NCI-H69 (cell line): ENCODE measurements around the gene ITGAX.
A peak's percentile ranks its signal among the peaks of the same experiment; 100 is the strongest.
"Not testable (repeated sequence)": the region's sequence is repeated elsewhere in the genome, so short reads cannot be mapped to it uniquely, and the experiment has no call there.

Source experiments
- DNase-seq: peaks from one replicate; lab custom pipeline; 2025; lab: John Stamatoyannopoulos, UW

ITGAX gene

GRCh38 chr16:31354394-31355291, at the start of gene ITGAX:
ITGAX (plus strand) TSS chr16:31355176; CDS start chr16:31355255, 79 bp downstream.
- no peak for DNase-seq

DNA sequence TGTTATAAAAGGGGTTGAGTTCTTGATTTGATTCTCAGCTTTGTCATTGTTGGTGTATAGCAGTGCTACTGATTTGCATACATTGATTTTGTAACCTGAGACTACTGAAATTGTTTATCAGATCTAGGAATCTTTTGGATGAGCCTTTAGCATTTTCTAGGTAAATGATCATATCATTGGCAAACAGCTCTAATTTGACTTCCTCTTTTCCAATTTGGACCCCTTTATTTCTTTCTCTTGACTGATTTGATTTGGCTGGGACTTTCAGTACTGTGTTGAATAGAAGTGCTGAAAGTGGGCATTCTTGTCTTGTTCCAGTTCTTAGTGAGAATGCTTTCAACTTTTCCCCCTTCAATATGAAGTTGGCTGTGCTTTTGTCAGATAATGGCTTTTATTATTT, 49.8 kb upstream of the ITGAX start:
- no peak for DNase-seq

- not testable (repeated sequence) for DNase-seq
Measured at GRCh38 chr16:31308381-31308780, 46.6 kb upstream of the ITGAX start.

- DNase-seq, result no peak
Measured at GRCh38 chr16:31322500-31322899, 32.5 kb upstream of the ITGAX start.

GRCh38 chr16:31323959-31324629, 30.9 kb upstream of the ITGAX start:
- DNase-seq, result no peak

GRCh38 chr16:31325171-31325570, 29.8 kb upstream of the ITGAX start:
- DNase-seq, result no peak

DNA sequence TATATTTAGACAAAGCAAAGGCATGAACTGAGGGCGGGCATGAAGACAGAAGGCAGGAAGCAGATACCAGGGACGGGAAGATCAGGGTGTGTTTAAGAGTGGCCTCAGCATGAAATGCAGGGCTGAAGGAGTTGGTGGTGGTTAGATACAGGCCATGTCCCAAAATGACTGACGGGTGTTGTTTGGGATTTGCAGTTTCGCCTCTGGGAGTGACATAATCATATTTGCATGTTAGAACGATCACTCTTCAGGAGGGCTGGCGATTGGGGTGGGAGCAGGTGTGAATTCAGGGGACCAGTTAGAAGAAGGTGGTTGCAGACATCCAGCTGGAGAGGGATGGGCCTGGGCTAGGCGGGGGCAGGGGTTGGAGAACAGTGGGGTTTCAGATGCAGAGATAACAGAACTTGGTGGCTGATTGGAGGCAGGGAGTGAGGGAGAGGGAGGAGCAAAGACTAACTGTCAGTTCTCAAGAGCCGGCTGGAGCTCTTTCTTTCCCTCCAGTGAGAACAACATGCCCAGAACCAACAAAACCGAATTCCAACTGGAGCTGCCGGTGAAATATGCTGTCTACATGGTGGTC, 27.2 kb upstream of the ITGAX start:
- no peak for DNase-seq

- DNase-seq, result no peak
Measured at GRCh38 chr16:31328322-31329052, 26.5 kb upstream of the ITGAX start.

GRCh38 chr16:31329671-31330552, 25.1 kb upstream of the ITGAX start:
- no peak for DNase-seq

- DNase-seq, result no peak
Measured at GRCh38 chr16:31330553-31330890, 24.5 kb upstream of the ITGAX start.

DNA sequence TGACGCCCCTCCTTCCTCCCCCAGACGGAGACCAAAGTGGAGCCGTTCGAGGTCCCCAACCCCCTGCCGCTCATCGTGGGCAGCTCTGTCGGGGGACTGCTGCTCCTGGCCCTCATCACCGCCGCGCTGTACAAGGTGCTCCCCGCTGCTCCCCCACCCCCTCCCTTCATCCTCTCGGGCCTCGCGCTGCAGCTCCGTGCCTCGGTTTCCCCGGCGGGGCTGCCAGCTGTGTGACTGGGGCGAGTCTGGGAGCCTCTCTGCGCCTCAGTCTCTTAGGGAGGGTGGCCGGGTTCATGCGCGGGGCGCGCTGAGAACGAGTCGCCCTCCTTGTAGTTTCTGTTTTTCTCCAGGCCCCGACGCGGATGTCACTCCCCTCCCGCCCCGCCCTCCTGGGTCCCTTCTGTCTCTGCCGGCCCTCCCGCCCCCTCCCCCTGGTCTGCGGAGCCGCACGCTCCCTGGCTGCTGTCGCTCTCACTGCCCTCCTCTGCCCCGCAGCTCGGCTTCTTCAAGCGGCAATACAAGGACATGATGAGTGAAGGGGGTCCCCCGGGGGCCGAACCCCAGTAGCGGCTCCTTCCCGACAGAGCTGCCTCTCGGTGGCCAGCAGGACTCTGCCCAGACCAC, 23.7 kb upstream of the ITGAX start:
- DNase-seq, result no peak

DNA sequence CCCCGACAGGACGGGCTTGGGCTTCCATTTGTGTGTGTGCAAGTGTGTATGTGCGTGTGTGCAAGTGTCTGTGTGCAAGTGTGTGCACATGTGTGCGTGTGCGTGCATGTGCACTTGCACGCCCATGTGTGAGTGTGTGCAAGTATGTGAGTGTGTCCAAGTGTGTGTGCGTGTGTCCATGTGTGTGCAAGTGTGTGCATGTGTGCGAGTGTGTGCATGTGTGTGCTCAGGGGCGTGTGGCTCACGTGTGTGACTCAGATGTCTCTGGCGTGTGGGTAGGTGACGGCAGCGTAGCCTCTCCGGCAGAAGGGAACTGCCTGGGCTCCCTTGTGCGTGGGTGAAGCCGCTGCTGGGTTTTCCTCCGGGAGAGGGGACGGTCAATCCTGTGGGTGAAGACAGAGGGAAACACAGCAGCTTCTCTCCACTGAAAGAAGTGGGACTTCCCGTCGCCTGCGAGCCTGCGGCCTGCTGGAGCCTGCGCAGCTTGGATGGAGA, 23.1 kb upstream of the ITGAX start:
- DNase-seq, result no peak

DNA sequence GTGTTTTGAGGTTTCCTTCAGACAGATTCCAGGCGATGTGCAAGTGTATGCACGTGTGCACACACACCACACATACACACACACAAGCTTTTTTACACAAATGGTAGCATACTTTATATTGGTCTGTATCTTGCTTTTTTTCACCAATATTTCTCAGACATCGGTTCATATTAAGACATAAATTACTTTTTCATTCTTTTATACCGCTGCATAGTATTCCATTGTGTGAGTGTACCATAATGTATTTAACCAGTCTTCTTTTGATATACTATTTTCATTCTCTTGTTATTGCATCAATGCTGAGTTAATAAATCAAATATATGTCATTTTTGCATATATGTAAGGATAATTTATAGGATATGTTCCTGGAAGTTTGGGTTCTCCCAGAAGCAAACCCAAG, 22.4 kb upstream of the ITGAX start:
- DNase-seq, result no peak

DNA sequence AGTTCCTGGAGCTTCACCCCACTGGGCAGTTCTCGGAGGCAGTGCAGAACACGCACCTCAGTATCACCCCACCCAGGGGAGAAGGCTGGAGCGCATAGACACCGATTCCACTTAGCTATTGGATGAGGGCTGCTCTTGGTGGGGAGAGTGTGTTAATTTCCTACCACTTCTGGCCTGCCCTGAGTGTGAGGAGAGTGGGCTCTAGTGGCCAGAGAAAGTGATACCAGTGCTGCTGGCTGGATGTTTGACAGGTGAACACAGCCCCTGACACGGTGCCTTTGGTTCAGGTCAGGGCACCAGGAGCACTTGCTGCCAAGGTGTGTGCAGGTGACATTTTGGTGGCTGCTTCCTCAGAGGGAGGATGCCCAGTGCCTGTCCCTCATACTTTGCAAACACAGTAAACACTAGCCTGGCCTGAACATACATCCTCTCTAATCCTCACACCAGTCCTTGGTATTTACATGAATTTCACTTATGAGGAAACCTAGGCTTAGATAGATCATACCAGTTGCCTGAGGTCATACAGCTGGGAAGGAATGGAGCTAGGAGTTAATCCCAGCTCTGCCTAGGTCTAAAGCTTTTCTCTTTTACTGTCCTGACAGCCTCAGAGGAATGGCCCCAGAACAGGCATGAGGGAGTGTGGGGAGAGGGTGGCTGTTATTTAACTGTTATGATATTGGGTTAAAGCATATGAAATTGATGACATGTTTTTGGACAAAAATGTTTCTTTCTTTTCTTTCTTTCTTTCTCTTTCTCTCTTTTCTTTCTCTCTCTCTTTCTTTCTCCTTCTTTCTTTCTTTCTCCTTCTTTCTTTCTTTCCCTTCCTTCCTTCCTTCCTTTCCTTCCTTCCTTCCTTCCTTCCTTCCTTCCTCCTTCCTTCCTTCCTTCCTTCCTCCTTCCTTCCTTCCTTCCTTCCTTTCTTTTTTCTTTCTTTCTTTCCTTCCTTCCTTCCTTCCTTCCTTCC, 21.0 kb upstream of the ITGAX start:
- DNase-seq, result peak; percentile 20

GRCh38 chr16:31334934-31335333, 20.0 kb upstream of the ITGAX start:
- DNase-seq, result no peak

DNA sequence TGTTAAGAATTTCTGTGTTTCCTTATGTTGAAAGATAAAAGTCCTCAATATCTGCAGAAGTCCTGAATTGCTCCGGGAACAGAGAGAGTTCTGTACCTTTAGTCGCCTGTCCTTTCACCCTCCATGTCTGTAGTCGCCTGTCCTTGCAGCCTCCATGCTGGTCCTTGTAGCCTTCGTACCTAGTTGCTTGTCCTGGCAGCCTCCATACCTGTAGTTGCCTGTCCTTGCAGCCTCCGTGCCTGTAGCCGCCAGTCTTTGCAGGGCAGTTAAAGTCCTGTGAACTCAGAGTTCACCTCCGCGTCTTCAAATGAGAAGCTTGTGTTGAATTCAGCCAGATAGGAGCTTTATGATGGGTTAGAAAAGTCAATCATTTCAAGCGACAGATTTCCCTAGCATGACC, 19.5 kb upstream of the ITGAX start:
- no peak for DNase-seq

- DNase-seq, result not testable (repeated sequence)
Measured at GRCh38 chr16:31338166-31338685, 16.8 kb upstream of the ITGAX start.

GRCh38 chr16:31344712-31345111, 10.3 kb upstream of the ITGAX start:
- DNase-seq, result no peak

DNA sequence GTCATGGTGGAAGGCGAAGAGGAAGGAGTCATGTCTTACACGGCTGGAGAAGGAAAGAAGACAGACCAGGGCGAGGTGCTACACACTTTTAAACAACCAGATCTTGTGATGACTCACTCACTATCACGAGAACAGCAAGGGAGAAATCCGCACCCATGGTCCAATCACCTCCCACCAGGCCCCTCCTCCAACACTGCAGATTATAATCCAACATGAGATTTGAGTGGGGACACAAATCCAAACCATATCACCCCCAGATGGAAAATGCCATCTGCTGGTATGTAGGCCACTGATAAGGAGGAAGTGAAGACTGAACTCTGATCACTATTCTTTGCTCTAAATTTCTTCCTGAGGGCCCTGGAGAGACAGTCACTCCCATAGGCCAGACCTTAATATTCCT, 7.5 kb upstream of the ITGAX start:
- no peak for DNase-seq
